ENCODE measurements around the gene AHCYL2. TPM values are rescaled to one million over a fixed set of nuclear protein-coding genes. Genes with fewer than 3 reads are reported as not detected.

The AHCYL2 gene
- 2.9 and 4.2 TPM in 2 replicates for total RNA-seq (2014; rRNA removed; shearing (Covaris generic))
- 2.8 and 3.9 TPM in 2 replicates for polyA plus RNA-seq (2015; cell fraction: cytosol; rRNA removed)
- 6.0 and 8.6 TPM in 2 replicates for polyA plus RNA-seq (2015; cell fraction: nucleus; rRNA removed)

GRCh38 chr7:129224251-129225205, at the start of gene AHCYL2:
Gene AHCYL2, plus strand, starts transcription at chr7:129225030.
- DNase-seq (ENCODE audit: low read depth) = peak; percentile 97

GRCh38 chr7:129176916-129177710, 47.7 kb upstream of the AHCYL2 start:
- DNase-seq (ENCODE audit: low read depth) = no peak

- DNase-seq (ENCODE audit: low read depth) = no peak
These were observed 39.7 kb upstream of the AHCYL2 start for GRCh38 chr7:129184981-129185670.

GRCh38 chr7:129186749-129187260, 38.0 kb upstream of the AHCYL2 start:
- DNase-seq (ENCODE audit: low read depth) = no peak

GRCh38 chr7:129187681-129188371, 37.0 kb upstream of the AHCYL2 start:
- DNase-seq (ENCODE audit: low read depth) = no peak

GRCh38 chr7:129188372-129188891, 36.4 kb upstream of the AHCYL2 start, which contains the start of gene SMO:
Gene SMO, plus strand, starts transcription at chr7:129188633. Its CDS starts 519 bp downstream, at chr7:129189152.
- DNase-seq (ENCODE audit: low read depth) = peak; percentile 25

- DNase-seq (ENCODE audit: low read depth) = no peak
These were observed 35.8 kb upstream of the AHCYL2 start for GRCh38 chr7:129188892-129189660.

- no peak for DNase-seq (ENCODE audit: low read depth)
These were observed 35.0 kb upstream of the AHCYL2 start for GRCh38 chr7:129189661-129190310.

- no peak for DNase-seq (ENCODE audit: low read depth)
These were observed 33.6 kb upstream of the AHCYL2 start for GRCh38 chr7:129191272-129191671.

- DNase-seq (ENCODE audit: low read depth) = no peak
These were observed 30.9 kb upstream of the AHCYL2 start for GRCh38 chr7:129193892-129194291.

GRCh38 chr7:129197771-129198170, 27.1 kb upstream of the AHCYL2 start:
- DNase-seq (ENCODE audit: low read depth) = no peak

GRCh38 chr7:129199406-129199805, 25.4 kb upstream of the AHCYL2 start:
- no peak for DNase-seq (ENCODE audit: low read depth)

- DNase-seq (ENCODE audit: low read depth) = no peak
These were observed 22.6 kb upstream of the AHCYL2 start for GRCh38 chr7:129202058-129202777.

- DNase-seq (ENCODE audit: low read depth) = no peak
These were observed 21.6 kb upstream of the AHCYL2 start for GRCh38 chr7:129203050-129203741.

GRCh38 chr7:129205126-129205818, 19.6 kb upstream of the AHCYL2 start:
- no peak for DNase-seq (ENCODE audit: low read depth)

GRCh38 chr7:129205987-129206785, 18.6 kb upstream of the AHCYL2 start:
- no peak for DNase-seq (ENCODE audit: low read depth)

Data from HT1080 (cell line).